HEK293 (cell line): ENCODE data around the gene PTS.

Experiments used
- CTCF ChIP-seq: fragments of 450-650 bp; formaldehyde crosslinking; IDR thresholded peaks from 2 replicates; pipeline ENCODE4 v1.5.1; 2016; ENCODE audit warnings: missing biosample characterization, missing genetic modification characterization
- TCF7L2 ChIP-seq: IDR thresholded peaks from 2 replicates; pipeline ENCODE4 v1.6.1; 2011; ENCODE audit warnings: low read depth, mild to moderate bottlenecking, inconsistent platforms, low read length, moderate library complexity, borderline replicate concordance
- ZBTB1 ChIP-seq: fragments of 450-650 bp; formaldehyde crosslinking; IDR thresholded peaks from 2 replicates; pipeline ENCODE4 v1.5.1; 2016; ENCODE audit warnings: missing biosample characterization, missing genetic modification characterization
- ZEB2 ChIP-seq: fragments of 450-650 bp; formaldehyde crosslinking; IDR thresholded peaks from 2 replicates; pipeline ENCODE4 v1.5.1; 2016; ENCODE audit warnings: missing biosample characterization, missing genetic modification characterization
- ZNF140 ChIP-seq: fragments of 450-650 bp; formaldehyde crosslinking; IDR thresholded peaks from 2 replicates; pipeline ENCODE4 v1.5.1; 2016; ENCODE audit warnings: missing biosample characterization, missing genetic modification characterization
- ZNF350 ChIP-seq: fragments of 450-650 bp; formaldehyde crosslinking; IDR thresholded peaks from 2 replicates; pipeline ENCODE4 v1.5.0; 2017; ENCODE audit warnings: missing biosample characterization, mild to moderate bottlenecking, missing genetic modification characterization
- ZNF639 ChIP-seq: fragments of 450-650 bp; formaldehyde crosslinking; IDR thresholded peaks from 2 replicates; pipeline ENCODE4 v1.5.1; 2016; ENCODE audit warnings: missing biosample characterization, missing genetic modification characterization
- ZNF645 ChIP-seq: fragments of 450-650 bp; formaldehyde crosslinking; IDR thresholded peaks from 2 replicates; pipeline ENCODE4; 2016; ENCODE audit warnings: missing biosample characterization, missing genetic modification characterization

GRCh38 chr11:112226062-112226830, at the start of gene PTS:
- TF ChIP-seq CTCF (tag by site-specific recombination) = no peak; the same call in 1 of the 2 replicates
- TF ChIP-seq ZNF645 (tag by site-specific recombination) = no peak
- TF ChIP-seq ZNF350 (tag by site-specific recombination) = no peak
- no peak for TF ChIP-seq ZBTB1 (tag by site-specific recombination)
- TF ChIP-seq ZNF140 (tag by site-specific recombination) = no peak
- peak; percentile 54 for TF ChIP-seq ZEB2
- TF ChIP-seq ZNF639 (tag by site-specific recombination) = no peak
- TF ChIP-seq TCF7L2 = no peak
